Activated CD8-positive, alpha-beta memory T cell treated with anti-CD3 and anti-CD28 coated beads, Interleukin-2, amount 50 U/mL, for 1 hour (primary cell): ENCODE measurements around the gene PAFAH1B2.

Experiments used
- DNase-seq: peaks from one replicate; pipeline ENCODE4 v3.0.0-alpha.2; 2020; ENCODE audit errors: extremely low read depth

The PAFAH1B2 gene

GRCh38 chr11:117188620-117189081 lies 44.6 kb downstream of the PAFAH1B2 start:
- DNase-seq: no peak

DNA sequence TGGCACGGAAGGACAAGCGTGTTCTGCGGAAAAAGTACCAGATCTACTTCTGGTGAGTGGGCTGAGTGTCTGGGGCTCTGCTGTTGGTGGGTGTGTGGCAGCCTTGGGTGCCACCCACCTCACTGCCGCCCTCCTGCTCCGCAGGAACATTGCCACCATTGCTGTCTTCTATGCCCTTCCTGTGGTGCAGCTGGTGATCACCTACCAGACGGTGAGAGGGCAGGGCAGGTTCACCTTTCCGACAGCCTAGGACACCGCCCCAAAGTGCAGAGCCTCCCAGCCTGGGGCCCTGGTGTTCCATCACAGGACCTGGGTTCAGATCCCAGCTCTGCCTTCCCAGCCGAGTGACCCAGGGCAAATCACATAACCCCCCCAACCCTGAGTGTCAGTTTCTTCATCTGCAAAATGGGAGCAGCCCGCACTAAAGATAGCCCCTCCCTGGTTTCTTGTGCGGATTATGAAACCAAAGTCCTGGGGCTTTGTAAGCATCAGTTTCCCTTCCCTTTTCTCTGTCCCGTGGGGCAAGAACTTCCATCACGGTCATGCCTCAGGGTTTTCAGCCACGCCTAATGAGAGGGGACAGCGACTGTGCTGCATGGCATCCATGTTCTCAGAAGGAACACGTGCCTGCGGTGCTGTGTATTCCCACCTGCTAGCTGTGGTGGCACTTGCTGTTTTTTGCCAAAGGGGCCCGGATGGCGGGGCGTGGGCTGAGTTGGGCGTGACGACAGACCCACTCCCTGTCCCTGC lies 45.3 kb downstream of the PAFAH1B2 start:
- no peak for DNase-seq

DNA sequence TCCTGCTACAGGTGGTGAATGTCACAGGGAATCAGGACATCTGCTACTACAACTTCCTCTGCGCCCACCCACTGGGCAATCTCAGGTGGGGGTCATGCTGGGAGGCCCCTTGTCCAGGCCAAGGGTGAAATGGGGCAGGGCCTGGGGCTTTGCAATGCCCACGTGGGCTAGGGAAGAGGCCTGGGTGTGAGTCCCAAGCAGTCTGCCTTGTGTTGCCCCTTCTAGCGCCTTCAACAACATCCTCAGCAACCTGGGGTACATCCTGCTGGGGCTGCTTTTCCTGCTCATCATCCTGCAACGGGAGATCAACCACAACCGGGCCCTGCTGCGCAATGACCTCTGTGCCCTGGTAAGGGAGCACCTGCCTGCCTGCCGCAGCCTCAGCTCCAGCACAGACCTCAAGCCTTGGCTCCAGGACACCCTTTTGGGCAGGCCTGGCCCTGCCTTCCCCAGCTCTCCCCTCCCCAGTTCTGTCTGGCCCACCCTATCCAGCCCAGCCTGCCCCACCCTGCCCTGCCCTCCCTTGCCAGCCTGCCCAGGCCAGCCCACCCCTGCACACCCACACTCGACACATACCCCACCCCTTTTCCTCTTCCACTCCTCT lies 46.0 kb downstream of the PAFAH1B2 start:
- DNase-seq: no peak

GRCh38 chr11:117191680-117192400 lies 47.8 kb downstream of the PAFAH1B2 start:
- no peak for DNase-seq

DNA sequence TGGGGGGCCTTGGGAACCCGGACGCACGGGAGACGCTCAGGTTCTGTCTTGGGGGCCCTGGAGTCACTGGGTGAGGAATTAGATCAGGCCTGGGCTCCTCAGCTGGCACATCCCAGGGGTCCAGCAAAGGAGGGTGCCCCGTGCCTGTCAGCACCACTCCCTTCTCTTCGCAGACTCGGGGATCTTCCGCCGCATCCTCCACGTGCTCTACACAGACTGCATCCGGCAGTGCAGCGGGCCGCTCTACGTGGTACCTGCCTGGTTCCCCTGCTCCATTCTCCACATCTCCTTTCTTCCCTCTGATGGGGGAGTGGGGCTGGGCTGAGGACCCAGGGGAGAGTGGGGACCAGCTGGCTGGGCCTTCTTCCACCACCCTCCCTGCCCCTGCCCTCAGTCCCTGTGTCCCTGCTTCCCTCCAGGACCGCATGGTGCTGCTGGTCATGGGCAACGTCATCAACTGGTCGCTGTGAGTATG lies 48.4 kb downstream of the PAFAH1B2 start:
- no peak for DNase-seq

DNA sequence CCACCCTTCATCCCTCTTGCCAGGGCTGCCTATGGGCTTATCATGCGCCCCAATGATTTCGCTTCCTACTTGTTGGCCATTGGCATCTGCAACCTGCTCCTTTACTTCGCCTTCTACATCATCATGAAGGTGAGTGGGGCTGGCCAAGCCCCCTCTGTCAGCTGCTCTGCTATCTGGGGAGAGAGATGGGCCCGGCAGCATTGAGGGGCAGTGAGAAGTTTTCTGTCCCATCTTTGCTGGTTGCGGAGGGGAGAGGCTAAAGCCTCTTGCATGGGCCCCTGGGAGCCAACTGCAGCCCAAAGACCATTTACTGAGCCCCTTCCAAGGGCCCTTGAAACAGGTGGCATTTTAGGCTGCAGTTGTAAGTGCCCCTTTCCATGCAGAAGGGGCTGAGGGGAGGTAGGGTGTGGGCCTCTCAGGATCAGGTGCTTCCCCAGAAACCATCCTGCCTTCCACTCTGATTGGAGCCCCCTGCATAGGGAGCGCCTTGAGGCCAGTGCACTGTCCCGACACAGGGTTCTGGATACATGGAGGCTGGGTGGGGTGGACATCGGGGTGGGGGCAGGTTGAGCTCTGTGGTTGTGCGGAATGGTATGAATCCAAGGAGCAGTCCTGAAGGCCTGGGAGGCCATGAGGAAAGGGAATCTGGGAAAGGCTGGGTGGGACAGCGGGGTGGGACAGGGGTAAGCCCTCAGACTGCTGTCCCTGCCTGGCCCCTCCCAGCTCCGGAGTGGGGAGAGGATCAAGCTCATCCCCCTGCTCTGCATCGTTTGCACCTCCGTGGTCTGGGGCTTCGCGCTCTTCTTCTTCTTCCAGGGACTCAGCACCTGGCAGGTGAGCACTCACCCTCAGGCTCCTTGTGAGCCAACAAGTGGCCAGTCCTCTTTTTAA lies 49.3 kb downstream of the PAFAH1B2 start:
- no peak for DNase-seq

DNA sequence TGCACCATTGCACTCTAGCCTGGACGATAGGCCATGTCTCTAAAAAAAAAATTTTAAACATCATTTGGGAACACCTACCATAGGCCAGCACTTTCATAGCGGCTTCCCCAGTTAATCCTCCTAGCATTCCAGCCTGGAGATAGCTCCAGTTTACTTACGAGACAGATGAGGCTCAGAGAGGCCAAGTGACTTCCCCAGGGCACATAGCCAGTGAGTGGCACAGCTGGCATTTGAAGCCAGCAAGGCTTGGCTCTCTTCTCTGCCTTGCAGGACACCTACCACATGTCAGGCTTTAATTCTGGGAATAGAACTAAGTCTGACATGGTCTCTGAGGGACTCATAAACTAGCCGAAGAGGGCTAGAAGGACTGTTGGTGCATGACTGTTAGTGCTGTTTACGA lies 50.2 kb downstream of the PAFAH1B2 start:
- DNase-seq: no peak

GRCh38 chr11:117195258-117195657 lies 51.2 kb downstream of the PAFAH1B2 start:
- no peak for DNase-seq

DNA sequence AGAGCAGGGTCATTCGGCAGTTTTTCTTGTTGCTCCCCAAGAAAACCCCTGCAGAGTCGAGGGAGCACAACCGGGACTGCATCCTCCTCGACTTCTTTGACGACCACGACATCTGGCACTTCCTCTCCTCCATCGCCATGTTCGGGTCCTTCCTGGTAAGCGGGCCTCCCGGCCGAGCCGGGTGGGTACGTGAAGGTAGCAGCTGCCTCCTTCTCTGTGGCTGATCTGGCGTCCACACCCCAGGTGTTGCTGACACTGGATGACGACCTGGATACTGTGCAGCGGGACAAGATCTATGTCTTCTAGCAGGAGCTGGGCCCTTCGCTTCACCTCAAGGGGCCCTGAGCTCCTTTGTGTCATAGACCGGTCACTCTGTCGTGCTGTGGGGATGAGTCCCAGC lies 51.7 kb downstream of the PAFAH1B2 start:
- DNase-seq: no peak

GRCh38 chr11:117197006-117197405 lies 52.9 kb downstream of the PAFAH1B2 start:
- DNase-seq: no peak

GRCh38 chr11:117197516-117198456 lies 53.7 kb downstream of the PAFAH1B2 start:
- DNase-seq: no peak

- no peak for DNase-seq
Measured at GRCh38 chr11:117198613-117199012, 54.5 kb downstream of the PAFAH1B2 start.

GRCh38 chr11:117199053-117199915 lies 55.2 kb downstream of the PAFAH1B2 start, which contains the start of gene TAGLN:
Gene TAGLN, plus strand, starts transcription at chr11:117199370. Its CDS starts 3,644 bp downstream, at chr11:117203014.
- DNase-seq: no peak

DNA sequence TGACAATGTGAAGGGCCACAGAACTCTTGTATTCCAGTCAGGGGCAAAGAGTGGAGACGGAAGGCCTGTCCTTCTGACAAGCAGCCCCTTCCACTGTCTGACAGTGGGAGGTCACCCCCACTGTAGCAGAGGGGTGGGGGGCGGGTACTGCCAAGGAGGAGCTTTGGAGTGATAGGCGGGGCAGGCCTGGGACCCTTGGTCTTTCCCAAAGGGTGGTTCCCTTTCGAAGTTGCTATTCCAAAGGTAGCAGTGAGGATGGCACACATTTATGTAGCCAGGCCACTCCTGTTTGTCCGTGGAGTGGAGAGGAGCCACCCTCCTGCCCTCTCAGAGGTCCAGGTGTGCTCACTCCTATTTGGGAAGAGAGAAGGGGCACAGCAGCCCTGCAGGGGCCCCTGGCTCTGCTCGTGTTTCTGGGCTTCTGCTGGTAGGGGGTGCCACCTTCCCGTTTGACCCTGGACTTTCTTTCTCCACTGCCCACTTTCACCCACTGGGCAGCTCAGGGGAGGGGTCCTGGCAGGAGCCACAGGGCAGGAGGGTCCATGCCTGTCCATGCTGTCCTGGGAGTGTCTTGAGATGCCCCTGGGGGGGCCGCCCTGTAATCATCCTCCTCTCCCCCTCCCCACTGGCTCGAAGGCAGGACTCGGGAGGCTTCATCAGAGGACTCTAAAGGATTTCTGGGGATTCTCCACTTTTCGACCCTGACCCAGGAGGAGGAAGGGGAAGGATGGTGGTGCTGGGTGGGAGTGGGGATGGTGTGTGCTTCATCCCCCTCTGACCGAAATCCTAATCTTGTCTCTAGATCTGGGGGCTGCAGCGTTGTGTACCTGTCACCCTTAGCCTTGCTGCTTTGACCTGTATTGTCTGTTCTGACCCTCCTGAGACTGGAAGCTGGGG lies 56.1 kb downstream of the PAFAH1B2 start:
- DNase-seq: no peak

DNA sequence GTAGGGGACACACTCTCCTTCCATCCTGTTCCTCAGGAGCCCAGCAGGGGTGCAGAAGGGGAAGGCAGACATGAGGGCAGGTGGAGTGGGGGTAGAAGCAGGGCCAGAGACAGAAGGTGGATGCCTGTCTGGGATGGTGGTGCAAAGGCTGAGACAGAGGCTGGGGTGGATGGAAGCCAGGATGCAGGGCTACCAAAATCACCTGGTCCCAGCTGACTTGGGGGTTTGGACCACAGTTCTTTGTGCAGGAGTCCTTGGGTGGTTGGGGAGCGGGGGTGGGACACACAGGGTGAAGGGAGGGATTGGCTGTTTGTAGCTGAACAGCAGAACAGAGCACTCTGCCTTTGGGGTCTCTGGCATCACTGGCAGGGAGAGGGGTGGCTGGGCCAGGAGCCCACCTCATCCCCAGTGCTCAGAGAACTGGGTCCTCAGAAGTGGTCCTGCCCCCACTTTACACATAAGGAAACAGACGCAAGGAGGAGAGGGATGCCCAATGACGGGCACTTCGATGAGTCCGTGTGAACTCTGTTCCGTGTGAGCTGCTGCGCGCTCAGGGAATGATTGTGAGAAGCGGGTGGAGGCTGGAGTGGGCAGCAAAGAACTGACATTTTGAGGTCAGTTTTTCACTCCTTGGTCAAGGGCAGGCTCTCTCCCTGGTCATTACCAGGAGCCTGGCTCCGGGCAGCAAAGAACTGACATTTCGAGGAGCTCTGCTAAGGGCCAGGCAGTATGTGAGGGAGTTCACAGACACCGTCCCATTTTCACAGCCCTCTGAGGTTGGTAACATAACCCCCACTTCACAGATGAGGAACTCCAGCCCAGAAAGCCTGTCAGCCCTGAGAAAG lies 56.9 kb downstream of the PAFAH1B2 start:
- no peak for DNase-seq

DNA sequence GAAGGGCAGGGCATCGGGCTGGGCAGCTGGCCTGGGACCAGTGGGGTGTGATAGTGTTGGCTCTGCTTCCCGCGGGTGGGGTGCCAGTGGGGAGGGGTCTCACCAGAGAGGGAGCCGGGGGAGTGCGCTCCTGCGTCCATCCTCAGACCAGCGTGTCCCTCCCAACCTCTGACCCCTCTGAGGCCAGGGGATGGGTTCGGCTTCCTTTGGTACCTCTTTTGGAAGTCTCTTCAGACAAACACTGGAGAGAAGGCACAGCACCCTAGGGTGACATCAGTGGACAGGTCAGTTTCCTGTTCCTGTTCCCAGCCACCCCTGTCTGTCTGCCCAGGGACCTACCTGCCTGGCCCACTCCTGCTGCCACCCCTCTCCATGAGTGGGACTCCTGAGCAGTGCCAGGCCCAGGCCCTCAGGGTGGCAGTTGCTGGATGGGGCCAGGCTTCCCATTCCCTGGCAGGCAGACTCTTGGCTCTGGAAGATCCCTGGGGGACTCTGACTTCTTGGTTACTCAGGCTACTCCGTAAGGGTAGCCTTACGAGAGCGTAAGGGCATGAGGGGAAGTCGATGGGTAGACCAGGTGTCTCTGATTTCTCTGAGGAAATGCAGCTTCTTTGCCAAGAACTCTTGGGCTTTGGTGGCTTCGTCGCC lies 57.7 kb downstream of the PAFAH1B2 start:
- no peak for DNase-seq
